A673 (cell line): ENCODE data around the gene ZNF580. TPM values are rescaled to one million over a fixed set of nuclear protein-coding genes. Genes with fewer than 3 reads are reported as not detected.

ENCODE experiments used
- BruUV-seq: library from RNA; stranded (reverse); fragments of 400-500 nt; replicated peaks from 2 replicates; lab custom pipeline; 2021; lab: Mats Ljungman, UMichigan
- CTCF ChIA-PET: fragments of 300-600 bp; sonication (Branson Sonifier 250); formaldehyde crosslinking; loops from one replicate; lab custom pipeline; 2022; ENCODE audit warnings: antibody characterized with exemption; lab: Charles Lee
- POLR2A ChIA-PET: fragments of 300-600 bp; sonication (Branson Sonifier 250); formaldehyde crosslinking; loops from one replicate; lab custom pipeline; 2022; ENCODE audit warnings: antibody characterized with exemption; ENCODE audit not compliant: low non-redundant PET; lab: Charles Lee
- DNase-seq: peaks from one replicate; pipeline ENCODE4 v3.0.0-alpha.2; 2015; ENCODE audit warnings: low spot score
- H3K27ac ChIP-seq: fragments of 200-600 bp; sonication (generic); 2 replicates; pipeline ENCODE4 v1.5.1; 2016; ENCODE audit warnings: mixed run types, low read depth, mild to moderate bottlenecking, mixed read lengths, antibody characterized with exemption, low read length; ENCODE audit not compliant: poor library complexity, severe bottlenecking
- H3K27me3 ChIP-seq: fragments of 200-600 bp; sonication (generic); replicated peaks from 2 replicates; pipeline ENCODE4 v1.6.1; 2017; ENCODE audit warnings: mixed run types, low read depth, mild to moderate bottlenecking, mixed read lengths, antibody characterized with exemption, low read length; ENCODE audit not compliant: insufficient read depth, poor library complexity
- H3K36me3 ChIP-seq: fragments of 200-600 bp; sonication (generic); 2 replicates; pipeline ENCODE4 v1.6.1; 2016; ENCODE audit warnings: mixed run types, mild to moderate bottlenecking, mixed read lengths, antibody characterized with exemption, low read length; ENCODE audit not compliant: insufficient read depth, poor library complexity, severe bottlenecking
- H3K4me1 ChIP-seq: fragments of 200-600 bp; sonication (generic); 2 replicates; pipeline ENCODE4 v1.6.1; 2017; ENCODE audit warnings: mixed run types, mild to moderate bottlenecking, mixed read lengths, antibody characterized with exemption, low read length; ENCODE audit not compliant: insufficient read depth, poor library complexity, severe bottlenecking
- H3K4me3 ChIP-seq: fragments of 200-600 bp; sonication (generic); 2 replicates; pipeline ENCODE4 v1.5.1; 2016; ENCODE audit warnings: low read depth, mixed run types, mild to moderate bottlenecking, mixed read lengths, low read length; ENCODE audit not compliant: poor library complexity, severe bottlenecking
- H3K9me3 ChIP-seq: fragments of 200-600 bp; sonication (generic); 2 replicates; pipeline ENCODE4 v1.6.1; 2016; ENCODE audit warnings: mixed run types, low read depth, mild to moderate bottlenecking, mixed read lengths, antibody characterized with exemption, low read length; ENCODE audit not compliant: poor library complexity, severe bottlenecking
- CTCF ChIP-seq: fragments of 300-800, 200-600 bp; sonication (generic); conservative IDR thresholded peaks from 2 replicates; pipeline ENCODE4 v1.5.1; 2017; ENCODE audit warnings: low read depth, mild to moderate bottlenecking, antibody characterized with exemption, low read length, moderate library complexity, mixed read lengths
- EZH2 ChIP-seq: fragments of 200-600 bp; sonication (generic); IDR thresholded peaks from 2 replicates; pipeline ENCODE4 v1.6.1; 2017; ENCODE audit warnings: borderline replicate concordance, low read depth, mild to moderate bottlenecking, mixed read lengths, antibody characterized with exemption, low read length; ENCODE audit not compliant: poor library complexity, severe bottlenecking
- intact Hi-C: fragments of 100-400 bp; cut with micrococcal nuclease; formaldehyde crosslinking; loops from one replicate; pipeline ENCODE4 v1.10.0; 2022; ENCODE audit not compliant: unreplicated experiment
- total RNA-seq: library from RNA; stranded (reverse); gene quantifications from 2 replicates; pipeline ENCODE4 v1.2.3, GENCODE V29; 2021

Gene ZNF580
- total RNA-seq, 1 experiment from 2014 or later: 49.1 TPM

GRCh38 chr19:55687281-55688201, 46.7 kb downstream of the ZNF580 start:
- intact Hi-C loops: no loop called here
- Histone ChIP-seq H3K36me3 (peaks cover 33% of the 10 kb centered on the region), H3K9me3 (no peaks in the 10 kb centered on the region), H3K27me3 (no peaks in the 10 kb centered on the region), H3K4me1 (no peaks in the 10 kb centered on the region), H3K27ac (no peak overlapping the region), H3K4me3 (no peak overlapping the region)
- DNase-seq: no peak
- POLR2A ChIA-PET: no interaction called here
- CTCF ChIA-PET: no interaction called here
- BruUV-seq: no TSS peak
- TF ChIP-seq EZH2 (no peak), CTCF (no peak)

GRCh38 chr19:55688422-55689218, 47.8 kb downstream of the ZNF580 start:
- no peaks in the 10 kb centered on the region for H3K4me1 ChIP-seq
- H3K36me3 ChIP-seq: peaks cover 42% of the 10 kb centered on the region
- no peak overlapping the region for H3K4me3 ChIP-seq
- no peak overlapping the region for H3K27ac ChIP-seq
- no peaks in the 10 kb centered on the region for H3K9me3 ChIP-seq
- no peak for TF ChIP-seq EZH2
- TF ChIP-seq CTCF: no peak
- POLR2A ChIA-PET: no interaction called here
- intact Hi-C loops: no loop called here
- no peak for DNase-seq
- H3K27me3 ChIP-seq: no peaks in the 10 kb centered on the region
- CTCF ChIA-PET: no interaction called here
- BruUV-seq: no TSS peak

- Histone ChIP-seq H3K4me1 (no peaks in the 10 kb centered on the region), H3K36me3 (peaks cover 48% of the 10 kb centered on the region), H3K27me3 (no peaks in the 10 kb centered on the region), H3K4me3 (no peak overlapping the region), H3K27ac (no peak overlapping the region), H3K9me3 (no peaks in the 10 kb centered on the region)
- no peak for TF ChIP-seq CTCF
- TF ChIP-seq EZH2: no peak
- DNase-seq: no peak
- ChIA-PET CTCF (interaction anchor here (1.1 kb wide), 1 partner anchor 14 kb away, joined by 3 read pairs; no protein-coding TSS in a partner anchor), POLR2A (no interaction called here)
- BruUV-seq: no TSS peak
- intact Hi-C loops: no loop called here
These were observed 48.8 kb downstream of the ZNF580 start for GRCh38 chr19:55689411-55690108.
